GM12865 (cell line): Measurements from ENCODE around the gene ZNF512B.

Experiments
- DNase-seq: peaks from one replicate; pipeline ENCODE4 v3.0.0; 2010; ENCODE audit warnings: low read depth
- H3K4me3 ChIP-seq: 2 replicates; pipeline ENCODE4 v1.5.1; 2011; ENCODE audit warnings: mild to moderate bottlenecking, low read depth, low read length, control low read depth
- TF ChIP-seq, protein P1 (sequence below): IDR thresholded peaks from 2 replicates; pipeline ENCODE4 v1.5.1; 2011; ENCODE audit warnings: low read length, control low read depth, low read depth, inconsistent platforms; ENCODE audit not compliant: insufficient read depth; ENCODE audit errors: missing control alignments

Gene ZNF512B

GRCh38 chr20:63955827-63956663 lies 13.7 kb downstream of the ZNF512B start, which contains the start of gene UCKL1:
Gene UCKL1 (minus strand): TSS chr20:63956416. CDS start chr20:63956372, 44 bp downstream.
- TF ChIP-seq, protein P1, sequence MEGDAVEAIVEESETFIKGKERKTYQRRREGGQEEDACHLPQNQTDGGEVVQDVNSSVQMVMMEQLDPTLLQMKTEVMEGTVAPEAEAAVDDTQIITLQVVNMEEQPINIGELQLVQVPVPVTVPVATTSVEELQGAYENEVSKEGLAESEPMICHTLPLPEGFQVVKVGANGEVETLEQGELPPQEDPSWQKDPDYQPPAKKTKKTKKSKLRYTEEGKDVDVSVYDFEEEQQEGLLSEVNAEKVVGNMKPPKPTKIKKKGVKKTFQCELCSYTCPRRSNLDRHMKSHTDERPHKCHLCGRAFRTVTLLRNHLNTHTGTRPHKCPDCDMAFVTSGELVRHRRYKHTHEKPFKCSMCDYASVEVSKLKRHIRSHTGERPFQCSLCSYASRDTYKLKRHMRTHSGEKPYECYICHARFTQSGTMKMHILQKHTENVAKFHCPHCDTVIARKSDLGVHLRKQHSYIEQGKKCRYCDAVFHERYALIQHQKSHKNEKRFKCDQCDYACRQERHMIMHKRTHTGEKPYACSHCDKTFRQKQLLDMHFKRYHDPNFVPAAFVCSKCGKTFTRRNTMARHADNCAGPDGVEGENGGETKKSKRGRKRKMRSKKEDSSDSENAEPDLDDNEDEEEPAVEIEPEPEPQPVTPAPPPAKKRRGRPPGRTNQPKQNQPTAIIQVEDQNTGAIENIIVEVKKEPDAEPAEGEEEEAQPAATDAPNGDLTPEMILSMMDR = no peak
- H3K4me3 ChIP-seq = peak within 1 kb of the TSS; percentile 78
- peak; percentile 95 for DNase-seq

GRCh38 chr20:63955281-63955826 lies 14.4 kb downstream of the ZNF512B start:
- peak; percentile 50 for DNase-seq
- peak overlapping the region; percentile 78 for H3K4me3 ChIP-seq
- TF ChIP-seq, protein P1 = peak; percentile 18

DNA sequence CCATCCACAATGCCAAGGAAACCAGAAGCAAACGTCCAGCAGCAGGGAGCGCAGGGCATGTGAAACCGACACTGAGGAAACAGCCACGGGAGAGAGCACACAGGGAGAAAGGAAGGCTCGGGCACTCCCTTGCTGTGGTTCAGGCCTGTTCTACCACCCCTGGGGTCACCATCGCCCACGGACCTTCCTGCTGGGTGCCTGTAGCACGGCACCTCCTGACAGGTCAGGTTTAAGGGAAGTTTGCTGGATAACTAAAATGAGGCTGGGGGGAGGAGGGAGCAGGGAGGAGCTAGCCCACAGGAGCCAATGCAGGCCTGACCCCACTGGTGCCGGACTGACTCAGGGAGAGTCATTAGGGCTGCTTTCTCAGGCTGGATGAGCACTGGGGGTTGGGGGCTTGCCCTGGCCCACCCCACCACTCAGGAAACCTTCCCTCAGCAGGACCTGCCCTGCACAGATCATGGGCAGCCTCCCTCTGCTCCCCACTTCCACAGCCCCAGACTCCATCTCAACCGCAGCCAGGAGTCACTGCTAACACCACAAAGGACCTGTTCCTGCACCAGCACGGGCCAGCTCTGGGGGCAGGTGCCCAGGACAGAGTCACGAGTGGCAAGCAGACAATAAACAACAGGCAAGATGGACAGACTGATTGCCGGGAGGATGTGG lies 15.8 kb downstream of the ZNF512B start:
- no peak for DNase-seq
- no peak overlapping the region for H3K4me3 ChIP-seq
- TF ChIP-seq, protein P1 = no peak

DNA sequence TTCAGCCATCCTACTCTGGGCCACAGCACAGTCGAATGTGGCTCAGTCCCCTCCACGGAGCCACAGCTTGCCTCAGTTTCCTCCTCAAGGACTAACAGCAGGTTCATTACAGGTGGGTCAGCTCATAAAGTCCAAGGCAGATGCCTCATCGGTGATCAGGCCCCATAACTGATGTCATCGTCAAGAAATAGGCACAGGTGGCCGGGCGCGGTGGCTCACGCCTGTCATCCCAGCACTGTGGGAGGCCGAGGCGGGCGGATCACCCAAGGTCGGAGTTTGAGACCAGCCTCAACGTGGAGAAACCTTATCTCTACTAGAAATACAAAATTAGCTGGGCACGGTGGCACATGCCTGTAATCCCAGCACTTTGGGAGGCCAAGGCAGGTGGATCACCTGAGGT lies 17.0 kb downstream of the ZNF512B start:
- no peak overlapping the region for H3K4me3 ChIP-seq
- TF ChIP-seq, protein P1 = no peak
- no peak for DNase-seq

GRCh38 chr20:63952210-63952535 lies 17.6 kb downstream of the ZNF512B start:
- H3K4me3 ChIP-seq = no peak overlapping the region
- no peak for DNase-seq
- TF ChIP-seq, protein P1 = no peak

DNA sequence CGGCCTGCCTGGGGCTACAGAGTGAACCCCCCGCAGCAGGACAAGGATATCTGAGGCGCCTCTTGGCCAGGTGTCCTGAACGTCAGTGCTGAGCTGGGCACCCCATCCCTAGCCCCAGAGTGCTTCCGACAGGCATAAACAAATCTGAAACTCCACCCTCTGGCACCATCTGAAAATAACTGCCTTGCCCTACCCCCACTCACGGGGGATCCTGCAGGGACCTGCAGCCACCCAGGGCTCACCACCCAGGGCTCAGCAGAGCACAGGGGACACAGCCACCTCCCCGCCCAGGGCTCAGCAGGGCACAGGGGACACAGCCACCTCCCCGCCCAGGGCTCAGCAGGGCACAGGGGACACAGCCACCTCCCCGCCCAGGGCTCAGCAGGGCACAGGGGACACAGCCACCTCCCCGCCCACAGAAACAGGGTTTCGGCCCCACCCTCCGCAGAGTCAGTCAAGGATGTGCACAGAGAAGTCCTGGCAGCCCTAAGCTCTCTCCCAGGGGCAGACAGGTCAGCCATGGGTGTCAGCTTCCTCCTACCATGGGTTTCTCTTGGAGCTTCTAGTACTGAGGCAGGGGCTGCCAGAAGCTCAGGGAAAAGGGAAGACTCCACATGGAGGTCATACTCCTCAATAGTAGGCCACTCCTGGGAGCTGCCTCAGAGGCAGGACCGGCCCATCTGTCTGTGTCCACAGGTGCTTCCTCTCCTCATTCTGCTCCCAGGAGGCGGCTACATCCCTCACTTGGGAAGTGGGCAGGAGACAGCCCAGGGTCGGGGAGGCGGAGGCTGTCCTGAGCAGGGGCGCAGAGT lies 18.1 kb downstream of the ZNF512B start:
- TF ChIP-seq, protein P1 = no peak
- H3K4me3 ChIP-seq = no peak overlapping the region
- no peak for DNase-seq
